GM12872 (cell line): Measurements from ENCODE around the gene MED9.
A peak's percentile ranks its signal among the peaks of the same experiment; 100 is the strongest.

Experiments used
- CTCF ChIP-seq: IDR thresholded peaks from 3 replicates; pipeline ENCODE4 v1.5.1; 2011; ENCODE audit warnings: low read depth, mild to moderate bottlenecking, low read length, moderate library complexity; ENCODE audit not compliant: insufficient read depth

Gene MED9

GRCh38 chr17:17437893-17438292, 38.9 kb upstream of the MED9 start:
- no peak for TF ChIP-seq CTCF

GRCh38 chr17:17440010-17440843, 36.6 kb upstream of the MED9 start:
- peak; percentile 88 for TF ChIP-seq CTCF

- no peak for TF ChIP-seq CTCF
Measured at GRCh38 chr17:17440938-17441675, 35.7 kb upstream of the MED9 start.

- no peak for TF ChIP-seq CTCF
Measured at GRCh38 chr17:17443173-17443572, 33.6 kb upstream of the MED9 start.

GRCh38 chr17:17445296-17445924, 31.4 kb upstream of the MED9 start:
- TF ChIP-seq CTCF: no peak

GRCh38 chr17:17445925-17446665, 30.7 kb upstream of the MED9 start:
- no peak for TF ChIP-seq CTCF
